ENCODE measurements around the gene ETV3L.

ETV3L gene

GRCh38 chr1:157132111-157132510 lies 32.5 kb upstream of the ETV3L start:
- DNase-seq: no peak

- no peak for DNase-seq
Measured at GRCh38 chr1:157131281-157131680, 31.7 kb upstream of the ETV3L start.

DNA sequence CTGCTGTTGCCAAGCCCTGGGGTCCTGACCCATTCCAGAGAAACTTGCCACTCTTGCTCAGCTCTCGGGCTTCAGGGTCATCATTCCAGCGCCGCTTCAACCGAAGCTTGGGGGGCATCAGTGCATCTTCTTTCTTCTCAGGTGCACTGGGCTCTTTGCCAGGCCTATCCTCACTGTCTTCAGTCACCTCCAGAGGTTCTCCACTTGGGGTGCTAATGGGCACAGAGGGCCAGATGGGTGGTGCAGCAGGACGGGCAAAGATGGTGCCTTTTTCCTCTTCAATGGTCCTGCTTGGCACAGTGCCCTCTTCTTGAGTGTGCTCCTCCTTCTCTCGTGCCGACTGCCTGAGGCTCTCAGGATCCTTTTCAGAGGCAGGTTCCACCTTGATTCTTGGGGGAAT lies 25.2 kb upstream of the ETV3L start:
- DNase-seq: no peak

DNA sequence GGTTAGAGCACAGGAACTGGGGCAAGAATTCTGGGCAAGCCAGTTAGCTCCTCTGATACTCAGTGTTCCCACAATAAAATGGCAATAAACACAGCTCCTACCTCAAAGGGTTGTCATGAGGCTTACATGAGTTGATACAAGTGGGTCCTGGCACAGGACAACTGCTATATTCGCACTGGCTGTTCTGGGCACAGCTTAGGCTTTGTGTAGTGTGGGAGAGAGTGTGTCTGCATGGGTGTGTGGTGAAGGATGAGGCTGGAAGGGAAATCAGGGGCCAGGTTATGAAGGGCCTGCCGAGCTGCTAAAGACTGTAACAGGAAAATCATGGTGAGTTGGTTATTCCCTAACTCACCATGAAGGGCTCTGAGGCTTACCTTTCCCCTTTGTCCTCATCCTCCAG lies 19.8 kb upstream of the ETV3L start:
- DNase-seq: no peak

- DNase-seq: no peak
Measured at GRCh38 chr1:157119008-157119407, 19.4 kb upstream of the ETV3L start.

DNA sequence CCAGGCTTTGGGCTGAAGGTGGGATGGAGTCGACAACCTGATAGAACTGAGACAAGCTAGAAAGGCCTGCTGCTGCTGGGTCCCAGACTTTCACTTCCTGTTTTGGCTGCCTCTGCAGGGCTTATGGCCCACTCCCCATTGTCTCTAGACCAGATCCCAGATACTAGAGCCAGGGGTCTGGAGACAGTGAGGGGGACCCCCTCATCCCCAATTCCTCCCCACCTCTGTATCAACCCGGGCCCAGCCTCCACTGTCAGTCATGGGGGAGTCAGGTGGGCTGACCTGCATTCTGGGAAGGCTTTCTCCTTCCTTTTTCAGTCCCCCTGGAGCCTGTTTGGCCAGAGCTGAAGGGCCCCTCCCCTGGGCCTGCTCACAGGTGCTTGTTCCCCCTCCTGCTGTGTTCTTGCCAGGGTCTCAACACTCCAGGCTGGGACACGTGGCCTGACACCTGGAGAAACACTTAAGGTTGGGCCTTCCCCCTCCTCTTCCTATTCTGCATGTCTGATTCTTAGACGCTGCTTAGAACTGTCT lies 18.0 kb upstream of the ETV3L start:
- no peak for DNase-seq

GRCh38 chr1:157116737-157117103 lies 17.1 kb upstream of the ETV3L start:
- DNase-seq: no peak

DNA sequence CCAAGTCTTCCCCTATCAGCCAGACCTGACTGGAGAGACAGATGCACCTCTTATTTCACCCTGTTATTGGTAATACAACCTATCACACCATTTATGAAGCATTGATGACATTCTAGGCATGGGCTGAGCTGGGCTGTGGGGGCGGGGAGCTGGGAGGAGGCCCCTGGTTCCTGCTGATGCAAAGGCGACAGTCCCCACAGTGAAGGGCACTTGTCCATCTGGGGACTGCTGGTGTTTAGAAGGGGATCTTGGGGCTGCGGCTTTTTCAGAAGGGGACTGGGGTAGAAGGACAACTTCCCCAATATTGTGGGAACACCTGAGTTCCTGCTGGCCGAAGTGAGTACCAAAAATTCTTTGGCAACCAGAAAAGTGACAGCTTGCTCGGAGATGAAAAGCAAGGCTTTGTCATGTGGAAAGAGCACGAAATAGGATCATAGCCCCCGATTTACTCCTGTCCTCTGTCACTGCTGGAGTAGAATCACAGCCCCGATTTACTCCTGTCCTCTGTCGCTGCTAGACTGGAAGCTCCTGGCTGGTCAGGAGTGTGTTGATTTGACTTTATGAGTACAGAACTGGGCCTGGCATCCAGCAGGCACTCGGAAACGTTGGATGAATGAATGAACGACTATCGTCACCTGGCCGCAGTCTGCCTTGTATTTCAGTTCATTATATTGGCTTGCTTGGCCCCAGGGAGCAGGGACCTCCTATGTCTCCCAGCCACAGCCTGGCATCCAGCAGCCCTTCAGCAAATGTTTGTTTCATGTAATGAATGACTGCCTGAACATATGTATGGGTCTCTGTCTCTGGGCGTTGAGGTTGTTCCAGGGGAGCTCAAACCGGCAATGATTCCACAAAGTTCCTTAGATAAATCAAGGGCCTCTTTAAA lies 16.5 kb upstream of the ETV3L start:
- DNase-seq: no peak

DNA sequence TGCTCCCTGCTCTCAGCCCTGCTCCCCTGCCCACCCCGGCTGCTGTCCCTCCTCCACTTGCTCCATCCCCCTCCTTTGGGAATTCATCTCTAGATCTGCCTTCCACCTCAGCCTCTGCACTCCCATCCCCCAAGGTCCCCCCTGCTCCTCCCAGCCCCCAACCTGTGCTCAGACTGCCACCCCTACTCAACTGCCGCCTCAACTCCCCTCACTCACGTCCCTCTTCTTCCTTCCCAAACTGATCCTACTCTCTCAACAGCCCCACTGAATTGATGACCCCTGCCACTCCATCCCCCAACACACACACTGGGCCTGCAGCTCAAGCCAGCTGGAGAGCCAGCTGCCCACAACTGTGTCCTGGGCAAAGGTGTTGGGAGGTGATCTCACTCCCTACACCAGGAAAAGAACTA lies 15.8 kb upstream of the ETV3L start:
- DNase-seq: no peak

- no peak for DNase-seq
Measured at GRCh38 chr1:157114183-157115121, 14.8 kb upstream of the ETV3L start.

DNA sequence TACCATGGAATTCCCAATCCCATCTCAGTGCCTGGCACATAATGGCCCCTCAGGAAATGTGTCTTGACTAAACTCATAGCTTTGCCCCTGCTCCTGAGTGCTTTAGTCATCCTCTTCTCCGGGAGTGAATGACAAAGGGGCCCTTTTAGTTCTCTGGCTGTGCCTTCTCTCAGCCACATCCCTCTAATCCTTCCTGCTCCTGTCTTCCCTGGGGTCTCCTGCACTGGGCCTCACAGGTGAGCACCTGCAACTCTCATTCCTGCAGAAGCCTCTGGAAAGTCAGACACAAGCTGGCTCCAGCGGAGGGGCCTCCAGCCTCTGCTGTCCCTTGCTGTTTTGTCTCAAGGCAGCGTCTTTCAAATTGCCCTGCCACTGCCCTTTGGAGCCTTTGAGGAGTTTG lies 14.0 kb upstream of the ETV3L start:
- DNase-seq: no peak

GRCh38 chr1:157113106-157113505 lies 13.5 kb upstream of the ETV3L start:
- no peak for DNase-seq

DNA sequence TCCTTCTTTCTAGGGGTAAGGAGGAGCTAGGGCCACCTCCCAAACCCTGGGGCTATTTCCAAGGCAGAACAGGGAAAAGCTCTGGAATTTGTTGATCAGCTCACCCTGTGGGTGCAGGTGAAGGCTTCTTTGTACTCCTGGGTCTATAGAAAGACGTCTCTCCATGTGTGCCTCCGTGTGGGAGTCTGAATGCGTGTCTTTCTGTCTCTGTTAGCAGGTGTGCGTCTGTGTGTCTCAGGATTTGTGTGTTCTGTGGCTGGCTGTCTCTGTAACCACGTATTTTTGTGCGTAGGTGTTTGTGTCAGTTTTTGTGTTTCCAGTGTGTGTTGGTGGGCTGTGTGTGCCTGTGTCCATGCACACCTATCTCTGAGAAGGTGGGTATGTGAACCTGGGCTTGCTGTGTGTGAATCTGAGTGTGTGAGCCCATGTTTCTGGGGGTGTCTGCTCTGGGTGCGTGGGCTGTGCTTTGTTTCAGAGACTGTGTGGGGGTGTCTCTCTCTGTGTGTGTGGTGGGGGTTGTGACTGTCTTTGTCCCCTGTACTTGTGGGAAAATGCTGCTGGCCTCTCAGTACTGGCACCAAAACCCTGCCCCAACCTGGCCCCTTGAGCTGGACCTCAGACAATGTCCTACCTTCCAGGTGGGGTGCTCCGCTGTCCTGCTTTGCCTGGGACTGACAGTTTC lies 12.7 kb upstream of the ETV3L start:
- DNase-seq: no peak

GRCh38 chr1:157111396-157112165 lies 12.0 kb upstream of the ETV3L start:
- DNase-seq: no peak

- DNase-seq: no peak
Measured at GRCh38 chr1:157110686-157111085, 11.1 kb upstream of the ETV3L start.

GRCh38 chr1:157110003-157110402 lies 10.4 kb upstream of the ETV3L start:
- no peak for DNase-seq

GRCh38 chr1:157108448-157108847 lies 8.8 kb upstream of the ETV3L start:
- DNase-seq: no peak

GRCh38 chr1:157107702-157108101 lies 8.1 kb upstream of the ETV3L start:
- no peak for DNase-seq

DNA sequence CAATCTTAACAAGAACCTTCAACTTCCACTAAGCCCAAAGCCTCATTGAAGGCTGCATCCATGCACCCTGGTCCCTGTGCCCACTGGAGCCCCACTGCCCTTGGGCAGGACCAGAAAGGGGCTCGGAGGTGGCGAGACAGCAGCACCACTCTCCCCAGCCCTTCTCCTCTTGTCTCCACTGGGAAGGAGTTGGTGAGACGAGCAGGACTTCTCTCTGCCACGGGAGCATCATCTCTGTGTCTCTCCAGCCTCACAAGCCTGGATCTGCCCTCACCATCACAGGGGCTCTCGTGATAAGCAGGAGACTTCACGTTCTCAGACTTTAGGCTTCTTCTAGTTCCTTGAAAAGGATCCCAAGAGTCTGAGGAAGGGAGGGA lies 7.2 kb upstream of the ETV3L start:
- no peak for DNase-seq

- DNase-seq: peak; percentile 90
Measured at GRCh38 chr1:157105988-157106812, 6.6 kb upstream of the ETV3L start.
